Stimulated activated CD4-positive, alpha-beta T cell treated with anti-CD3 and anti-CD28 coated beads, Interleukin-15, amount 100 ng/mL, for 48 hours (primary cell): ENCODE results near the gene CYP1B1.
A peak's percentile ranks its signal among the peaks of the same experiment; 100 is the strongest.

Experiments
- DNase-seq, 2 donors: peaks; one replicate each; pipeline ENCODE4 v3.0.0-alpha.2; 2020; ENCODE audit warnings: low read depth in 2 of 2

CYP1B1 gene

GRCh38 chr2:38076710-38077430 lies 919 bp upstream of the CYP1B1 start:
- DNase-seq = peak; percentile 63 to 73

DNA sequence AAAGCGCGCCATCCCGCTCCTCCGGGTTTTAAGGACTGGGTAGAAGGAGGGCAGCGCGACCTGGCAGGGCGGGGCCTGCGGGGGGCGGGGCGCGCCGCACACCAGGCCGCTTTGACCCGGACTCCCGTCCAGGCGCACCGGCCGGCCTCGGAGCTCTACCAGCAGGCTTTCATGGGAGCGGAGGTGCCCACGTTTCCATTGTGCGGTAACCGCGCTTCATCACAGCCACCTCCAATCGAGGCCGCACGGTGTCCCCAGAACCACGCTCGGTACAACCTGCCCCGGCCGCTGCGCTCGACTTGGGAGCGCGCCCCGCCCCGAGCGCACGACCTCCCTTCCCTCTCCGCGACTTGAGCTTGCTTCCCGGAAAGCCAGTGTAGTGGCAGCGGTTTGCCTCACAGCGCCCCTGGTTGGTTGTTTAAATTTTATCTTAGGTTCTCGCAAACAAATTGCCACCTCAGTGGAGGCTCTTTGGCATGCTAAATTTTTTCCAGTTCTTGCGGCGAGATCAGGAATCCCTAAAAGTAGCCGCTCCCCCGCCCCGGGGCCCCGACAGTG lies 280 bp upstream of the CYP1B1 start:
- peak; percentile 43 for DNase-seq

- DNase-seq = no peak
Observed at GRCh38 chr2:38074764-38075506, 1.0 kb downstream of the CYP1B1 start.

DNA sequence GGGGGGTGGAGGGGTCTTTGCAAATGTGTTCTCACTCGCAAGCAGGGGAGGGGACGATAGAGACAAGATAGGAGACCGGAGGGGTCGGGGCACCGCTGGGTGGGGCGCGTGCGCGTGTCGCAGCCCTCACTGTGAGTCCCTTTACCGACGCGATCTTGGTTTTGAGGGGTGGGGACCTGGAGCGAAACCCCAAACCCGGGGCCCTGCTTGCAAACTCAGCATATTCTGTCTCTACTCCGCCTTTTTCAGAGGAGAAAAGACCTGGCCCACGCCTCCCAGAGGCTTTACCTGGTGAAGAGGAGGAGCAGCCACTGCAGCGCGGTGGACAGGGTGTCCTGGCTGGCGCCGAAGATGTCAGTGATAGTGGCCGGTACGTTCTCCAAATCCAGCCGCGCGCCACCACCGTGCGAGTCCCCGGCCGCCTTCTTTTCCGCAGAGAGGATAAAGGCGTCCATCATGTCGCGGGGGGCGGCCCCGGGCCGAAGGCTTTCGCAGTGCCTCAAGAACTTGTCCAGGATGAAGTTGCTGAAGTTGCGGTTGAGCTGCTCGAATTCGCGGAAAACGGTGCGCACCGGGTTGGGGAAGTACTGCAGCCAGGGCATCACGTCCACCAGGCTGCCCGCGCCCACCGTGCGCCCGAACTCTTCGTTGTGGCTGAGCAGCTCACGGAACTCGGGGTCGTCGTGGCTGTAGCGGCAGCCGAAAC lies 1.7 kb downstream of the CYP1B1 start:
- DNase-seq = no peak

DNA sequence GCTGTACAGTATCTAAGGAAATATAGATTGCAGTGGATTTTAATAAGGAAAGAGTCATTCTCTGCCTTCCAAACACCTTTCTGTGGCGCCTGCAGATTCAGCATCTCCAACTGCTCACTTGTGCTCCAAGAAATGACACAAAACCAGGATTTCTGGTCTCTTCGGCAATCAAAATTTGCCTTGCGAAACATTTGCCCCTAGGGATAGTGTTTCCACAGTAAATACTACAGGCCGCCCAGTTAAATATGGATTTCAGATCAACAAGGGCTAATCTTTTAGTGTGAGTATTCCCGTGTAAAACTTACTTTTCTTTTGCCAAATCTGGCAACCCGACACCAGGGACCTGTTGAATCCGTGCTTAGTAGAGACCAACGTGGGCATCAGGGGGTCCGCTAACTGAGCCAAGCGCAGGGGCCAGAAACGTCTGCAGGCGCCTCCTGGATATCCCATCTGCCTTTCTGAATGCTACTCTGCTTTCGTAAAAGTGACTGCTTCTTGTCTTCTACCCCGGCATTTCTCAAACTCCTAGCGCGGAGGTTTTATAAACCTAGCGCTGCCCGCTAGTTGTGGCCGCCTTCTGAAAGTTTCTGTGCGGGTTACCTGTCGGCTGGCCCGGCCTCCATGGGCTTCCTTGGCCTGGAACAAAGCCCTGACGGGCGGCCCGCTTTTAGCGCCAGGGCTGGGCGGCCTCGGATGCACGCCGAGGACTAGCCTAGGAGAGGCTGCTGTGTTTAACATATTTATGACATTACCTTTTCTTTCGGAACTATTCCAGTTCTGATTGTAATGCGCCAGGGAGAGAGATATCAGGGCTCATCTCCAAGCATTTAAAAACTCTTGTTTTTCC lies 2.5 kb downstream of the CYP1B1 start:
- no peak for DNase-seq

GRCh38 chr2:38070438-38070837 lies 5.5 kb downstream of the CYP1B1 start:
- DNase-seq = no peak

GRCh38 chr2:38068234-38068633 lies 7.7 kb downstream of the CYP1B1 start:
- no peak for DNase-seq

DNA sequence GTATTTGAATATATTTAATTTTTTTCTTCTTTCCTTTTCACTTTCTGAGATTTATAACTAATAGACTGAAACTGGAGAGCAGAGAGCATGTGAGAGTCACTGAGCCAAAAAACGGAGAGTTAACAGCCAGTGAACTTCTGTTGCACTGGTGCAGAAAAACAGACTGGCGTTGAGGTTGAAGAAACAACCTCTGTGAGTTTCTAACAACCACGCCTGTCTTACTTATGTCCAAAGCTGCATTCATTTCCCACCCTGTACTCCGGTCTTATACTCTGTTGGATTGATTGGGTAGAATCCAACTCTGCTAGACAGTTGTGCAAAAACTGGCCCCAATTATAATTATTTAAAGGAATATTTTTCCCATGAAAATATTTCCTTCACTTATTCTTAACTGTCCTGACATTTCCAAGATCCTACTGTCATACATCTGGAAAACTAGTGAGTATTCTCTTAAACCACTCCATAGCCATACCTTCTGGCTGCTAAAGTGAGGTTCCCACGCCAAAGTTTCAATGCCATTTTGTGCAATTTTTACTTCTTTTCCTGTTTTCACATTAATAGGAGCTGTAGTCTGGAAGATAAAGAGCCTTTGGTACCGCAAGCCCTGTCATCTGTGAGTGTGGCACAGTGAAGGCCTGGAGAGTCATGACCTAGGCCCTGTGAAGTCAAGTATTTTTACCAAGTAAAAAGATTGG lies 9.4 kb downstream of the CYP1B1 start:
- no peak for DNase-seq

DNA sequence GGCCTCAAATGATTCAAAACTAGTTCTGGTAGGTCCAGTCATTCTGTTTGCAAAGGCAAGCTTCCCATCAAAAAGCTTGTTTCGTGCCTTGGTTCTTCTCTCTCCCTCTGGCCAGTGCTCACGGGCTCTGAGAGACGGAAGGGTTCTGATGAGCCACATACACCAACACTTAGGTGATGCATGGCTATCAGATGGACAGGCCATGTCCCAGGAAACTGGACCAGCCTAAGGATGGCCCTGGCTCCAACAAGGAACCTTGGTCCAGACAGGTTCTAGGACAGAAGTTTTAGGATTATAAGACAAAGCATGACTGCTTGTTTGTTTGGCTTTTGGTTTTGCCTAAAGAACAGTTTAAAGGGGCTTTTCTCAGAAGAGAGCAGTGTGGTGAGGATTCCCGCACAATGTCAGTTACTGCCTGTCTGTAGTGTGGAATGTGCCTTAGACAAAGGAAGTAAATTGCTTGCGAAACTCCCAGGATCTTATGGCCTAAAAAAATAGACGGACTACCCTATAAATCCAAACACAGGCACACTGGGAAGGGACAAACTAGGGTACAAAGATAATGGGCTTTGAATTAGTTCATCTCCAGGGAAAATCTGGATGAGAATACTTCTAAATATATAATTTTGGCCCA lies 10.3 kb downstream of the CYP1B1 start:
- DNase-seq = no peak

- DNase-seq = no peak
Observed at GRCh38 chr2:38064801-38065501, 11.0 kb downstream of the CYP1B1 start.

- DNase-seq = no peak
Observed at GRCh38 chr2:38060236-38061018, 15.5 kb downstream of the CYP1B1 start.

- DNase-seq = no peak
Observed at GRCh38 chr2:38057651-38058410, 18.1 kb downstream of the CYP1B1 start.

- no peak for DNase-seq
Observed at GRCh38 chr2:38056216-38056615, 19.7 kb downstream of the CYP1B1 start.

DNA sequence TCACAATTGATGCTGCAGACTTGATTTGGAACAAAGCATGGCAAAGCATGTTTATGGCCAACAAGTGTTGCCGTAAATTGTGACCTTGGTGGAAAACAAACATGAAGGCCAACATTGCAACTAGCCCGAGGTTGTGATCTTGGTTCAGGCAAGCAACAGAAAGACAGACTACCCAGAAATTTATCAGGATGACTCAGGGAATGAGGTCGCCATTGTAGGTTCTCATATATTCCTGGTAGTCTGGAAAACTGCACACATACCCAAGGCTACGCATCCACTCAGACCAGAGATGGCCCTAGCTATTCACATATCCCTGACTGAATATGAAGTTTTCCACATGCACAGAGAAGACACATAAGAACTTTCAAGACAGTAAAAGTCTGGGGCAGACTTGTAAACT lies 30.1 kb downstream of the CYP1B1 start:
- no peak for DNase-seq

DNA sequence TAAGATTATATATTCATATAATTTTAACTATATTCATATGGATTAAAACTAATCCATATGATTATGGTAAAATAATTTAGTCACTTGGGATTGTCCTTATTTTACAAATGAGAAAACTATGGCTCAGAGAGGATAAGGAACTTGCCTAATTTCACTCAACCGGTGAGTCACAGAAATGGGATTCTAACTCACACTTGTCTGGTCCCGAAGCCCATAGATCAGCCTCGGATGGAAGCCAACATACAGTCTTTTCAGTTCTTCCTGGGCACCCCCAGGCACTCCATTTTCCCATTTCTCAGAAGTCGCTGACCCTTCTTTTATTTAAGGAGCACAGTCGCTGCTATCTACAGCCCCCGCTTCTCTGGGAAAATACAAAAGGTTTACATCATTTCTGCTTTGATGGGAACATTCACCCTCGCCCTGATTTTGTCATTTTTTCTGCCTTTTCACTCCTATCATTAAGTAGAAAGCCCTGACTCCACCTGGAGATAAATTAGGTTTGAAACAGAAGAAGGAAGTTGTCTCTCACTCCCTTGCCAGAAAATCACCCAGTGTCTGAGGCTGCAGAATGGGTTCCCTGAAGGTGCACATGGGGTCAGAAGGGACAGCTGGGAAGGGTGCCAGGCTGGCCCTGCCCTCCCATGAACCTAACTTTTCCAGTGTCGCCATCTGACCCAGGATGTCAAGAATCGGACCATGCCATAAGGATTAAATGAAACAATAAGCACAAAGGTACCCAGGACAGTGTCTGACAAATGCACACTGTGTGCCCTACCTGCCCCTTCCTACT lies 36.6 kb downstream of the CYP1B1 start:
- no peak for DNase-seq

GRCh38 chr2:38038682-38039081 lies 37.3 kb downstream of the CYP1B1 start:
- DNase-seq = no peak
